PC-3 (cell line): ENCODE measurements around the gene PRXL2B. TPM values are rescaled to one million over a fixed set of nuclear protein-coding genes. Genes with fewer than 3 reads are reported as not detected.

Experiments used
- ATAC-seq: fragments of 200-7000 bp; cut with Tn5 transposase; 2 replicates; pipeline ENCODE4 v1.9.1; 2020; ENCODE audit warnings: mild to moderate bottlenecking, moderate library complexity
- BruUV-seq: library from RNA; stranded (reverse); fragments of 400-500 nt; replicated peaks from 2 replicates; lab custom pipeline; 2021; lab: Mats Ljungman, UMichigan
- CTCF ChIA-PET: fragments of 300-600 bp; sonication (Branson Sonifier 250); formaldehyde crosslinking; loops from one replicate; lab custom pipeline; 2022; ENCODE audit warnings: antibody characterized with exemption; lab: Charles Lee
- POLR2A ChIA-PET: fragments of 300-600 bp; sonication (Branson Sonifier 250); formaldehyde crosslinking; loops from one replicate; lab custom pipeline; 2022; ENCODE audit warnings: antibody characterized with exemption; ENCODE audit not compliant: unreplicated experiment; lab: Charles Lee
- DNase-seq: peaks from one replicate; pipeline ENCODE4 v3.0.0-alpha.2; 2015
- H2AFZ ChIP-seq: fragments of 300-600 bp; sonication (generic); 2 replicates; pipeline ENCODE4 v1.6.0; 2016; ENCODE audit warnings: antibody characterized with exemption, low read length
- H3F3A ChIP-seq: fragments of 300-600 bp; sonication (generic); one replicate; pipeline ENCODE4 v1.6.0; 2017; ENCODE audit warnings: antibody characterized with exemption, low read length, control low read depth, mild to moderate bottlenecking; ENCODE audit not compliant: unreplicated experiment
- H3K27ac ChIP-seq: fragments of 300-600 bp; sonication (generic); 2 replicates; pipeline ENCODE4 v1.5.1; 2016; ENCODE audit warnings: mild to moderate bottlenecking, low read length
- H3K27me3 ChIP-seq: fragments of 300-600 bp; sonication (generic); 2 replicates; pipeline ENCODE4 v1.6.1; 2016; ENCODE audit warnings: low read length, mixed read lengths
- H3K36me3 ChIP-seq: fragments of 300-600 bp; sonication (generic); 2 replicates; pipeline ENCODE4 v1.6.1; 2016; ENCODE audit warnings: low read depth, mixed run types, low read length, mixed read lengths
- H3K4me1 ChIP-seq: fragments of 300-600 bp; sonication (generic); 2 replicates; pipeline ENCODE4 v1.5.1; 2016; ENCODE audit warnings: low read length; ENCODE audit not compliant: insufficient read depth
- H3K4me2 ChIP-seq: fragments of 300-600 bp; sonication (generic); 2 replicates; pipeline ENCODE4 v1.6.0; 2016; ENCODE audit warnings: low read length
- H3K4me3 ChIP-seq: fragments of 300-600 bp; sonication (generic); 2 replicates; pipeline ENCODE4 v1.5.1; 2016; ENCODE audit warnings: mild to moderate bottlenecking, low read length, mixed read lengths
- H3K79me2 ChIP-seq: fragments of 300-600 bp; sonication (generic); 2 replicates; pipeline ENCODE4 v1.6.1; 2017; ENCODE audit warnings: low read length, mixed read lengths
- H3K9ac ChIP-seq: fragments of 300-600 bp; sonication (generic); 2 replicates; pipeline ENCODE4 v1.6.0; 2016; ENCODE audit warnings: mild to moderate bottlenecking, low read length
- H3K9me2 ChIP-seq: fragments of 300-600 bp; sonication (generic); replicated peaks from 2 replicates; pipeline ENCODE4 v1.6.1; 2016; ENCODE audit warnings: mixed run types, low read length, mixed read lengths
- H3K9me3 ChIP-seq: fragments of 300-600 bp; sonication (generic); 2 replicates; pipeline ENCODE4 v1.6.1; 2016; ENCODE audit warnings: low read length, mixed read lengths
- H4K20me1 ChIP-seq: fragments of 300-600 bp; sonication (generic); 2 replicates; pipeline ENCODE4 v1.6.1; 2016; ENCODE audit warnings: low read length, mixed read lengths
- CTCF ChIP-seq: fragments of 300-600 bp; sonication (generic); conservative IDR thresholded peaks from 2 replicates; pipeline ENCODE4 v1.5.1; 2017; ENCODE audit warnings: antibody characterized with exemption, low read depth, mild to moderate bottlenecking, low read length
- EZH2 ChIP-seq: fragments of 300-600 bp; sonication (generic); IDR thresholded peaks from one replicate; pipeline ENCODE4 v1.6.1; 2017; ENCODE audit warnings: antibody characterized with exemption, mild to moderate bottlenecking, low read length; ENCODE audit not compliant: unreplicated experiment
- EZH2phosphoT487 ChIP-seq: fragments of 300-600 bp; sonication (generic); IDR thresholded peaks from 2 replicates; pipeline ENCODE4 v1.6.1; 2018; ENCODE audit warnings: mild to moderate bottlenecking, antibody characterized with exemption, low read length, borderline replicate concordance
- intact Hi-C: fragments of 100-400 bp; cut with micrococcal nuclease; formaldehyde crosslinking; loops from 2 replicates; pipeline ENCODE4 v1.9.0; 2023
- total RNA-seq: library from RNA; depleted of rRNA; stranded (reverse); fragments of >200 nt; gene quantifications from 2 replicates; pipeline ENCODE4 v1.2.3, GENCODE V29; 2014; rRNA removed

Gene PRXL2B
- total RNA-seq, 1 experiment from 2014 or later = 75.0 TPM

- BruUV-seq = no TSS peak
These were observed 53.3 kb downstream of the PRXL2B start for GRCh38 chr1:2639607-2640521.

GRCh38 chr1:2640626-2641025 is 54.0 kb downstream of the PRXL2B start:
- no peak for ATAC-seq
- Histone ChIP-seq H4K20me1 (no peaks in the 10 kb centered on the region), H3F3A (no peaks in the 10 kb centered on the region), H3K27me3 (0 out of 2 replicates have a peak, but pooled peaks cover 6% of the 10 kb centered on the region), H2AFZ (no peak overlapping the region), H3K4me2 (no peak overlapping the region), H3K36me3 (no peaks in the 10 kb centered on the region), H3K4me3 (no peak overlapping the region), H3K4me1 (peaks cover 8% of the 10 kb centered on the region), H3K79me2 (peaks cover 11% of the 10 kb centered on the region), H3K9me3 (peaks cover 8% of the 10 kb centered on the region; the same call in 1 of the 2 replicates), H3K9me2 (no peaks in the 10 kb centered on the region), H3K9ac (no peak overlapping the region), H3K27ac (no peak overlapping the region)
- BruUV-seq = no TSS peak
- intact Hi-C loops = loop anchor here (10.0 kb wide), 1 partner anchor 226 kb away; the partner anchor contains the start of gene PEX10
- ChIA-PET POLR2A (no interaction called here), CTCF (no interaction called here)
- TF ChIP-seq EZH2 (no peak), CTCF (no peak), EZH2phosphoT487 (no peak)
- no peak for DNase-seq

More at GRCh38 chr1:2639607-2640521, 53.3 kb downstream of the PRXL2B start:
- CTCF ChIA-PET = no interaction called here
- Histone ChIP-seq H3K36me3 (no peaks in the 10 kb centered on the region), H3F3A (no peaks in the 10 kb centered on the region), H3K4me1 (peaks cover 8% of the 10 kb centered on the region), H2AFZ (no peak overlapping the region), H3K27me3 (0 out of 2 replicates have a peak, but pooled peaks cover 6% of the 10 kb centered on the region), H3K4me2 (no peak overlapping the region), H3K4me3 (no peak overlapping the region), H3K27ac (no peak overlapping the region), H3K79me2 (peaks cover 11% of the 10 kb centered on the region), H3K9ac (no peak overlapping the region), H3K9me3 (peaks cover 8% of the 10 kb centered on the region; the same call in 1 of the 2 replicates), H4K20me1 (no peaks in the 10 kb centered on the region), H3K9me2 (no peaks in the 10 kb centered on the region)
- TF ChIP-seq EZH2phosphoT487 = no peak
- no peak for TF ChIP-seq CTCF
- no peak for TF ChIP-seq EZH2
- intact Hi-C loops = loop anchor here (10.0 kb wide), 1 partner anchor 225 kb away; the partner anchor contains the start of gene PEX10
- POLR2A ChIA-PET = interaction anchor here (0.5 kb wide), 1 partner anchor 885 kb away, joined by 5 read pairs; no protein-coding TSS in a partner anchor
- DNase-seq = no peak
- ATAC-seq = no peak

Other genes with a start within 250 kb of the PRXL2B start
- gene MORN1, start 195.2 kb upstream of the PRXL2B start, total RNA-seq = 11.2 and 30.5 TPM in 2 replicates
- gene RER1, start 194.9 kb upstream of the PRXL2B start, total RNA-seq = 160 TPM in 2 replicates
- 97.8 and 100 TPM in 2 replicates for gene PEX10, start 174.2 kb upstream of the PRXL2B start, total RNA-seq
- gene PLCH2, start 110.5 kb upstream of the PRXL2B start, total RNA-seq = 5.9 and 7.2 TPM in 2 replicates
- 69.4 and 86.9 TPM in 2 replicates for gene PANK4, start 60.2 kb upstream of the PRXL2B start, total RNA-seq
- 0.84 and 1.8 TPM in 2 replicates for gene HES5, start 56.5 kb upstream of the PRXL2B start, total RNA-seq
- 21.1 and 25.5 TPM in 2 replicates for gene TNFRSF14, start 30.4 kb upstream of the PRXL2B start, total RNA-seq
- gene MMEL1, start 46.2 kb downstream of the PRXL2B start, total RNA-seq = 1.8 TPM in 1 of 2 replicates, not detected in the other
- 0.11 and 1.2 TPM in 2 replicates for gene TTC34, start 214.9 kb downstream of the PRXL2B start, total RNA-seq